GM18868 (cell line): ENCODE results near the gene SEC22C.

Source experiments
- ATAC-seq: cut with Tn5 transposase; IDR thresholded peaks from one replicate; pipeline ENCODE4 v1.9.1; 2021; ENCODE audit warnings: mild to moderate bottlenecking, moderate library complexity; ENCODE audit not compliant: unreplicated experiment

Gene SEC22C

DNA sequence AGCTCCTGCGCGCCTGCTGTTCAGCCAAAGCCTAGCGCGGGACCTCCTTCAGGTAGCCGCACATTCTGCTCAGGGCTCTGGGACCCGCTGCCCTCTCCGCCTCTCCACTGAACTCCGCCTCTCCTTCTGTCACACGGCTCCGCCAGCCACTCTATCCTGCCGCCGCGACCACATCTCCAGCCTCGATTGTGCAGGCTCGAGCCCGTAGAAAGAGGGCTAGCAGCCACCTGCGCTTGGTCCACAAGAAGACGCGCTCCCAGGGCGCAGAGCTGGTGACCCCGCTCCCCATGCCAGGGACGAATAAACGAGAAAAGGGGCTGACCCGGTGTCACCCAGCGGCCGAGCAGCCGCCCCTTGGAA, 80.5 kb downstream of the SEC22C start:
- no peak for ATAC-seq

DNA sequence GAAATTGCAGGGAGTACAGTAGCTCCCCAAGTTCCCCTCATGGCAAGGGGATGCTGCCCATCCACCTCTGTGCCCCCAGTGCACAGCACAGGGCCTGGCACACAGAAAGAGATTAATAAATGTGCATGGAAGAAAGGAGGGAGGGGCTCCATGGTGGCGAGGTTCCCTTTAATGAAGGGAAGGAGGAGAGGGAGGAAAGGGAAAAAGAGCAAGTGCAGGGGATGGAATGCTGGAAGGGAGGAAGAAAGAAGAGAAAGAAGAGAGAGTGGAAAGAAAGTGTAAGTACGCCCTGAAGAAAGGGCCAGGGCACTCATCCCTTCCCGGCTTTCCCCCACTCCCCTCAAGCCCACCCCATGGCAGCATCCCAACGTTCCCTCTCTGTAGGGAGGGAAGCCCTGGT, 80.9 kb downstream of the SEC22C start:
- no peak for ATAC-seq

- no peak for ATAC-seq
These were observed 81.7 kb downstream of the SEC22C start for GRCh38 chr3:42500091-42500490.

DNA sequence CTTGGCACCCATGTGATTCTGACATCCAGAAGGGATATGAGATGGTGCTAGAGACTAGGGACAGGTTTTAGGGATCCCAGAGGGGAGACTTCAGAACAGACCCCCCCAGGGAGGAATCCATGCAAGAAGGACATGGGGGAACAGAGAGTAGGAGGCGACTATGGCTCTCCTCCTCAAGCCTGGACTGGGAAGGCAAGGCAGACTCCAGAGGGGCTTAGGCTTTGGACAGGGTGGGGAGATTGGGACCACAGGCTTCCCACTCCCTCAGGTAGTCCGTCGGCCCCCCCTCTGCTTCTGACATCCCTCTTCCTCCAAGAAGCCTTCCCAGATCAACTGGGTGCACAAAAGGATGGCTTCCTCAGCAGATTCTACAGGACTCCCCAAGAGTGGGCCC, 82.3 kb downstream of the SEC22C start:
- ATAC-seq = no peak

- ATAC-seq = no peak
These were observed 82.8 kb downstream of the SEC22C start for GRCh38 chr3:42498791-42499477.

- no peak for ATAC-seq
These were observed 83.7 kb downstream of the SEC22C start for GRCh38 chr3:42498034-42498433.
